BJ (cell line): ENCODE measurements around the gene GRIN1. TPM values are rescaled to one million over a fixed set of nuclear protein-coding genes. Genes with fewer than 3 reads are reported as not detected.
A peak's percentile ranks its signal among the peaks of the same experiment; 100 is the strongest.

Experiments
- CTCF ChIA-PET: fragments of 350-600 bp; formaldehyde crosslinking; extraction: SDS; loops from one replicate; lab custom pipeline; 2021; ENCODE audit warnings: antibody characterized with exemption, inconsistent platforms; lab: Yijun Ruan, JAX
- POLR2A ChIA-PET: fragments of 300-600 bp; sonication (Branson Sonifier 250); formaldehyde crosslinking; extraction: SDS; loops from one replicate; lab custom pipeline; 2021; ENCODE audit warnings: antibody characterized with exemption; lab: Charles Lee
- DNase-seq: peaks from one replicate; pipeline ENCODE4 v3.0.0-alpha.2; 2011; ENCODE audit warnings: low read depth
- H3K27me3 ChIP-seq: 2 replicates; pipeline ENCODE4 v1.6.0; 2011; ENCODE audit warnings: low read length; ENCODE audit not compliant: control insufficient read depth, insufficient read depth
- H3K36me3 ChIP-seq: 2 replicates; pipeline ENCODE4 v1.5.1; 2011; ENCODE audit warnings: low read length; ENCODE audit not compliant: control insufficient read depth, insufficient read depth
- H3K4me3 ChIP-seq: 2 replicates; pipeline ENCODE4 v1.5.1; 2011; ENCODE audit warnings: low read depth, mild to moderate bottlenecking, control low read depth, low read length
- polyA plus RNA-seq: library from polyadenylated mRNA; depleted of rRNA; stranded (reverse); fragments of >200 nt; gene quantifications from 2 replicates; pipeline ENCODE4 v1.2.3, GENCODE V29; 2011
- TF ChIP-seq, protein P1 (sequence below): IDR thresholded peaks from 2 replicates; pipeline ENCODE4 v1.5.1; 2011; ENCODE audit warnings: low read depth, mild to moderate bottlenecking, control low read depth, inconsistent platforms, low read length, moderate library complexity; ENCODE audit not compliant: insufficient read depth

Gene GRIN1
- polyA plus RNA-seq, 1 experiment, result 0.10 TPM

DNA sequence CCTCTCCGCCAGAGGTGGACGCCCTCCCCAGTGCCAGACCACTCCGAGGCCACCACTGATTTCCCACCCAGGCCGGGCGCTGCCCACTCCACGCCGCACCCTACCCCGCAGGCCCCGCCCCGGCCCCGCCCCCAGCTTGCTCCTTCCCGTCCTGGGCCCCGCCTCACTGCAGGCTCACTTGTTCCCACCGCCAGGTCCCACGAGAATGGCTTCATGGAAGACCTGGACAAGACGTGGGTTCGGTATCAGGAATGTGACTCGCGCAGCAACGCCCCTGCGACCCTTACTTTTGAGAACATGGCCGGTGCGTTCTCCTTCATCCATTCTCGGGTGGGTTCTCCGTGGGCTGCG is 24.4 kb downstream of the GRIN1 start:
- DNase-seq, result no peak
- CTCF ChIA-PET, result interaction anchor here (1.0 to 1.2 kb wide), 2 partner anchors 13 to 92 kb away, joined by 3 to 5 read pairs; partner anchors contain the start of gene SAPCD2
- TF ChIP-seq, protein P1, sequence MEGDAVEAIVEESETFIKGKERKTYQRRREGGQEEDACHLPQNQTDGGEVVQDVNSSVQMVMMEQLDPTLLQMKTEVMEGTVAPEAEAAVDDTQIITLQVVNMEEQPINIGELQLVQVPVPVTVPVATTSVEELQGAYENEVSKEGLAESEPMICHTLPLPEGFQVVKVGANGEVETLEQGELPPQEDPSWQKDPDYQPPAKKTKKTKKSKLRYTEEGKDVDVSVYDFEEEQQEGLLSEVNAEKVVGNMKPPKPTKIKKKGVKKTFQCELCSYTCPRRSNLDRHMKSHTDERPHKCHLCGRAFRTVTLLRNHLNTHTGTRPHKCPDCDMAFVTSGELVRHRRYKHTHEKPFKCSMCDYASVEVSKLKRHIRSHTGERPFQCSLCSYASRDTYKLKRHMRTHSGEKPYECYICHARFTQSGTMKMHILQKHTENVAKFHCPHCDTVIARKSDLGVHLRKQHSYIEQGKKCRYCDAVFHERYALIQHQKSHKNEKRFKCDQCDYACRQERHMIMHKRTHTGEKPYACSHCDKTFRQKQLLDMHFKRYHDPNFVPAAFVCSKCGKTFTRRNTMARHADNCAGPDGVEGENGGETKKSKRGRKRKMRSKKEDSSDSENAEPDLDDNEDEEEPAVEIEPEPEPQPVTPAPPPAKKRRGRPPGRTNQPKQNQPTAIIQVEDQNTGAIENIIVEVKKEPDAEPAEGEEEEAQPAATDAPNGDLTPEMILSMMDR, result no peak
- Histone ChIP-seq H3K27me3 (peaks cover 29% of the 10 kb centered on the region), H3K36me3 (no peaks in the 10 kb centered on the region), H3K4me3 (peak overlapping the region; percentile 40)
- POLR2A ChIA-PET, result no interaction called here

DNA sequence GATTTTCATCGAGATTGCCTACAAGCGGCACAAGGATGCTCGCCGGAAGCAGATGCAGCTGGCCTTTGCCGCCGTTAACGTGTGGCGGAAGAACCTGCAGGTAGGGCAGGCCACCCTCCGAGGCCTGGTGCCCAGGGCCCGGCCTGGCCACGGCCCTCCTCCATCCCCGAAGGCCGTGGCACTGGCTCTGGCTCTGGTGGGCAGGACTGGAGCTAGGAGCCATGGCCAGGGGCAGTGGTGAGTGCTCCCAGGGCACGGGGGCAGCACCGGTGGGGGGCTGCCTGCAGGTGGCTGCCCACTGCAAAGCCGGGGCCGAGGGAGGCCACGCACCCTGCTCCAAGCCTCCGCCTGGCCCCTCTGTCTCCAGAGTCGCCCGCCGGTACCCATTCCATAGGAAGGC is 24.9 kb downstream of the GRIN1 start:
- POLR2A ChIA-PET, result no interaction called here
- no peak for DNase-seq
- Histone ChIP-seq H3K4me3 (no peak overlapping the region), H3K27me3 (peaks cover 30% of the 10 kb centered on the region), H3K36me3 (no peaks in the 10 kb centered on the region)
- CTCF ChIA-PET, result interaction anchor here (1.0 to 1.2 kb wide), 2 partner anchors 13 to 93 kb away, joined by 3 to 5 read pairs; partner anchors contain the start of gene SAPCD2
- TF ChIP-seq, protein P1, result no peak

GRCh38 chr9:137164370-137165249 is 25.7 kb downstream of the GRIN1 start:
- Histone ChIP-seq H3K4me3 (no peak overlapping the region), H3K36me3 (no peaks in the 10 kb centered on the region), H3K27me3 (peaks cover 29% of the 10 kb centered on the region)
- no peak for DNase-seq
- ChIA-PET POLR2A (no interaction called here), CTCF (interaction anchor here (1.0 kb wide), 1 partner anchor 12 kb away, joined by 5 read pairs; no protein-coding TSS in a partner anchor)
- TF ChIP-seq, protein P1, result no peak

GRCh38 chr9:137165250-137165836 is 26.4 kb downstream of the GRIN1 start:
- CTCF ChIA-PET, result no interaction called here

More at GRCh38 chr9:137165250-137165836, 26.4 kb downstream of the GRIN1 start:
- H3K27me3 ChIP-seq, result peaks cover 32% of the 10 kb centered on the region
- no peak for DNase-seq
- TF ChIP-seq, protein P1, result no peak
- POLR2A ChIA-PET, result no interaction called here
- no peaks in the 10 kb centered on the region for H3K36me3 ChIP-seq
- no peak overlapping the region for H3K4me3 ChIP-seq
